Esophagus muscularis mucosa (tissue), 4 donors: ENCODE results near the gene KCNB1.

Source experiments
- CTCF ChIP-seq, 3 experiments: fragments of 200-600 bp in 2 of 3; fragments of 450-650 bp in 1 of 3; sonication (generic) in 2 of 3; IDR thresholded peaks; one replicate each; pipeline ENCODE4 v1.5.1; 2017 to 2019; ENCODE audit warnings: antibody characterized with exemption in 3 of 3, mild to moderate bottlenecking in 2 of 3, moderate library complexity in 1 of 3
- EP300 ChIP-seq: sonication (generic); formaldehyde crosslinking; IDR thresholded peaks from one replicate; pipeline ENCODE4 v1.6.1; 2017; ENCODE audit warnings: antibody characterized with exemption
- POLR2A ChIP-seq: fragments of 450-650 bp; IDR thresholded peaks from one replicate; pipeline ENCODE4 v1.6.1; 2017; ENCODE audit warnings: antibody characterized with exemption, moderate library complexity, mild to moderate bottlenecking, low read depth
- POLR2AphosphoS5 ChIP-seq, 2 donors: sonication (generic); formaldehyde crosslinking; IDR thresholded peaks; one replicate each; pipeline ENCODE4 v1.6.1; 2017; ENCODE audit warnings: antibody characterized with exemption in 2 of 2

GRCh38 chr20:49411221-49411925 is 71.1 kb downstream of the KCNB1 start:
- TF ChIP-seq POLR2A (no peak), CTCF (IDR thresholded peaks at IDR 0.05) (no peak), POLR2AphosphoS5 (IDR thresholded peaks at IDR 0.05) (peak in 1 of 2 donors; percentile 56), EP300 (no peak)
